Ovary (tissue), 3 donors: ENCODE measurements around the gene MTG1.

Source experiments
- CTCF ChIP-seq, 3 donors: fragments of 450-650 bp in 2 of 3; fragments of 200-600 bp in 1 of 3; IDR thresholded peaks; one replicate each; pipeline versions ENCODE4 v1.5.1 to v1.8.0; 2016 to 2022; ENCODE audit warnings: antibody characterized with exemption in 3 of 3, mild to moderate bottlenecking in 1 of 3
- POLR2A ChIP-seq: fragments of 450-650 bp; IDR thresholded peaks from one replicate; pipeline ENCODE4 v1.6.1; 2017; ENCODE audit warnings: antibody characterized with exemption, mild to moderate bottlenecking, moderate library complexity
- donor health status: DM: no; HTN: no; CAD: no.

- TF ChIP-seq CTCF (IDR thresholded peaks at IDR 0.05): no peak
- TF ChIP-seq POLR2A: no peak
These were observed 854 bp downstream of the MTG1 start for GRCh38 chr10:133394801-133395221.
